Measurements from ENCODE around the gene GPR150.

Gene GPR150

DNA sequence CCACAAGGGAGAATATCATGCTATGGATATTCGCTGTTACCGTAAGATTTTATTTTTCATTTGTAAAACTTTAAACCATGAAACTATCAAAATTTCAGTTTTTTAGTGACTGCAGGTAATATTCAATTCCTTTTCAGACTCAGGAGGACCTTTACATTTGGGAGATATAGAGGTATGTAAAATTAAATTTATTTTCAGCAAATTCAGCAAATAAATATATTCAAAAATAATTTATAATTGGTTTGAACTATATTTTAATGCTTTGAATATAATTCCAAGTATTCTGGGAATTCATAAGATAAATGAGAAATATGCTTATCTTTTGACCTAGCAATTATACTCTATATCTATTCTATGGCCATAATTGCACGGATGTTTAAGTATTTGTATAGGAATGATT, 34.3 kb downstream of the GPR150 start:
- no peak for DNase-seq

DNA sequence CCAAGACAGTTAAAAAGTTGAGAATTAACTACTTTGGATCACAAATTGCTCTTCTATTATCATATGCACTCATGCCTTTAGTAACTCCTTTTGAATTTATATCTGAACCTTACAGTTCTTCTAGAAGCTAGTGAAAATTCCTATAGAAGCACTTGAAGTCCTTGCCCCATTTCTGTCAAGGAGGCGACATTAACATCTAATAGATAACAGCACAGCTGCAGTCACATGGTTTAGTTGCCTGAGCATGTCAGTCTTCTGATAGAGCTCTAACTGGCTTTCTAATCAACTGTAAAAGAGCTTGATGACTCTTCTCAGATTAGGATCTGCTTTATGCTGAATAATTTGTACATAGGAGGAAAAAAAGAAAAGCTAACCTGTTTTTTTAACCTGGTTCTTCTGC, 35.7 kb downstream of the GPR150 start:
- DNase-seq = no peak

GRCh38 chr5:95660060-95660459, 40.2 kb downstream of the GPR150 start:
- DNase-seq = no peak

DNA sequence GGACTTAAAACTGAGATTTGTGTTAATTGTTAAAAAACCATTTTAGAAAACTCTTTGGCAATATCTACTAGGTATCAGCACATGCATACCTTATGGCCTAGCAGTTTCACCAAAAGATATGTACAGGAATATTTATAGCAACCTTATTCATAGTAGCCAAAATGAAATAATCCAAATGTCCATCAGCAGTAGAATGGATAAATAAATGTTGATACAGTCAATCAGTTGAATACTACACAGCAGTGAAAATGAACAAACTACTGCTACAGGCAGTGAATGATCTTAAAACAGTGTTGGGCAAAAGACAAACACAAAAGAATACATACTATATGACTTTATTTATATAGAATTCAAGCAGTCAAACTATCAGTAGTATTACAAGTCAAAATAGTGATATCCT, 43.1 kb downstream of the GPR150 start:
- no peak for DNase-seq

DNA sequence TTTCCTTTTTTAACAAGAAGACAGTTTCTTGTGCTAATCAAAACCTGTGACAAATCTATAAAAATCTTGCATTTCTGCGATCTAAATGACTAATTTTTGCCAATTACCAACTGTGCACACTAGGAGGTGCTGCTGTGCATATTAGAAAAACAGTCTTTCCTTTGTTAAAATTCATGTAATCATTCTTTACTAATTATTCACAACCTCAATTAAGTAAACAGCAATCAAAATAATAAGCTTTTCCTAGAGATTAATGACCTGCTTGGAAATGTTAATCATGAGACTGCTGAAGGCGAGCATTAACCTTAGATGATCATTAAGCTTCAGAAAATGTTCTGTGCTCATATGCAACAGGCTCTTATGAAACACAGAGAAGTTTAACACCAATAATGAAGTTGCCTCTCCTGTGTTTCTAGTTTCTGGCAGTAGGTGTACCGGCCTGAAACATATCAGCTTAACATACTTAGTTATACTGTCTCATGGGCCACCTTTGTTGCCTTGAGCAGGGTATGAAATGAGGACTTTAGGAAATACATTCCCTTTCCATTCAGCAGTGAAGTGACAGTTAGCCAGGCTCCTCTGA, 44.4 kb downstream of the GPR150 start:
- DNase-seq = no peak

- DNase-seq = no peak
Observed at GRCh38 chr5:95667061-95667618, 47.3 kb downstream of the GPR150 start.

GRCh38 chr5:95667678-95668077, 47.8 kb downstream of the GPR150 start:
- DNase-seq = no peak

GRCh38 chr5:95668216-95668615, 48.3 kb downstream of the GPR150 start:
- DNase-seq = no peak

GRCh38 chr5:95668728-95669127, 48.8 kb downstream of the GPR150 start:
- DNase-seq = no peak

DNA sequence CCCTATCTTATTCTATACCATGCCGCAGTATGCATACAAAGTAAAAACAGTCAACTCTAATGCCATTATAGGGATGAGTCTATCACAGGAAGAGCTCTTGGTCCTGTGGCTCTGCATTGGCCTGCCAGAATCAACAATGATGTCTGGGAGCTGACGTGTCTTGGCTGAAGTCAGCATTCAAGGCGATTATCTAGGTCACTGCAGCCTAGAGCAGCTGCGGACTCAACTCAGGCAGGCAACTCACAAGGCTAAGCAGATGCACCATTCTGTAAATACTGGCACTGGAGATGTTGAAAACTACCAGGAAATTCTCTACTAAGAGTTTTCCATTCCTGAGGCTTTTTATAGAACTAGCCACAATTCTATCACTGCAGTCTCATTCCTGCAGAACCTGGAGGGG, 49.7 kb downstream of the GPR150 start:
- no peak for DNase-seq

GRCh38 chr5:95669985-95670384, 50.1 kb downstream of the GPR150 start:
- no peak for DNase-seq

DNA sequence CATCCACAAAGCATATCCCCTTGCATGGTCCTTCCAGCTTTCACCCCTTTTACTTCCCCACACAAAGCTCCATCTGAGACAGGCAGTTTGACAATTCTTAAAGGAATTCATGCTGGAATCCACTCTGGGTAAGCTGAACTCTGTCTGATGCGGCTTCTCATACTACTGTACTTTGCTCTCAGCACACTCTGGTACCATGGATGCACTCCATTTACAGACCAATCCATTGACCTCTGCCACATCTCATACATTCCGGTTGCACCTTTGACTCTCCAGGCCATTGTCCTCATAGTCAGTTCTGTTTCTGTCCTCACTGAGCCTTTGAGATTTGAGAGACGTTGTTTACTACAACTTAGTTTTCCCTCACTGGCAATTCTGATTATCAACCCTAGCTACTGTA, 50.7 kb downstream of the GPR150 start:
- DNase-seq = no peak

Measured in activated CD4-positive, CD25-positive, alpha-beta regulatory T cell treated with anti-CD3 and anti-CD28 coated beads, Interleukin-2, amount 50 U/mL, for 72 hours (primary cell).